ES-I3 (cell line): ENCODE measurements around the gene TBK1.
"Not testable (repeated sequence)": the region's sequence is repeated elsewhere in the genome, so short reads cannot be mapped to it uniquely, and the experiment has no call there.

Experiments
- H3K36me3 ChIP-seq: 2 replicates; pipeline ENCODE4 v1.6.1; 2013; ENCODE audit warnings: mild to moderate bottlenecking, low read length, control low read depth, moderate library complexity; ENCODE audit not compliant: insufficient read depth
- H3K4me1 ChIP-seq: 2 replicates; pipeline ENCODE4 v1.6.1; 2013; ENCODE audit warnings: mild to moderate bottlenecking, control low read depth, low read length; ENCODE audit not compliant: insufficient read depth
- H3K9ac ChIP-seq: 2 replicates; pipeline ENCODE4 v1.6.1; 2013; ENCODE audit warnings: low read depth, mild to moderate bottlenecking, low read length, moderate library complexity
- H3K9me3 ChIP-seq: 2 replicates; pipeline ENCODE4 v1.6.1; 2013; ENCODE audit warnings: mild to moderate bottlenecking, low read length, moderate library complexity; ENCODE audit not compliant: control insufficient read depth, insufficient read depth

The TBK1 gene

DNA sequence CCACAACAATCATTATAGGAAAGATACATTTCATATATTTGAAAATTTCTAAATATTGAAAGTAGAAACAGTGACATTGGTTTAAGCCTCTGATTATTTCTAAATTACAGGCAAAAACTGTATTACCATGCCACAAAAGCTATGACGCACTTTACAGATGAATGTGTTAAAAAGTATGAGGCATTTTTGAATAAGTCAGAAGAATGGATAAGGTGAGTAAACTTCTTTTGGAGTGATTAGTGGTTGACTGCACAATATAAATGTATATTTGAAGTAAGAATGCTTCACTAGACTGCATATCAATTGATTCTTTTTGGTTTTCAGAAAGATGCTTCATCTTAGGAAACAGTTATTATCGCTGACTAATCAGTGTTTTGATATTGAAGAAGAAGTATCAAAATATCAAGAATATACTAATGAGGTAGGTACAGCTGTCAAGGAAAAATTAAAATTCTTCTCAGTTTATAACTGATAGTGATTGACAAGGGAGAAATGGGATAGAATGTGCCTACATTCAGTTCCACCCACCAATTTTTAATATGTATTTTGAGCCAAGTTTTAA is 45.0 kb downstream of the TBK1 start:
- H3K4me1 ChIP-seq: no peaks in the 10 kb centered on the region
- peaks cover 6% of the 10 kb centered on the region for H3K36me3 ChIP-seq
- H3K9me3 ChIP-seq: no peaks in the 10 kb centered on the region
- H3K9ac ChIP-seq: no peak overlapping the region

DNA sequence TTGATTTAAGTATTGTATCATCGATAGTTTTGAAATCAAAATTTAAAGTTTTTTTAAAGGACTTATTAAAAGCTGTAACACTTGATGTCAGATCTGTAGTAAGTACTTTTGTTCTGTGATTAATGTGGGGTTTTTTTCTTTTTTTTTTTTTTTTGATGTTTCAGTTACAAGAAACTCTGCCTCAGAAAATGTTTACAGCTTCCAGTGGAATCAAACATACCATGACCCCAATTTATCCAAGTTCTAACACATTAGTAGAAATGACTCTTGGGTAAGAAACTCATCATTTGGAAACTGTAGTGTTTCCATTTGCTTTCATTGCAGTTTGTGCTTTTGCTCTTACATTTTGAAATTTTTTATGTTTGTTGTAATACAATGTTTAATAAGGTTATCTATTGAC is 45.6 kb downstream of the TBK1 start:
- H3K9me3 ChIP-seq: no peaks in the 10 kb centered on the region
- H3K9ac ChIP-seq: no peak overlapping the region
- no peaks in the 10 kb centered on the region for H3K4me1 ChIP-seq
- peaks cover 6% of the 10 kb centered on the region for H3K36me3 ChIP-seq

GRCh38 chr12:64497903-64498302 is 46.0 kb downstream of the TBK1 start:
- H3K36me3 ChIP-seq: peaks cover 6% of the 10 kb centered on the region

GRCh38 chr12:64500394-64500793 is 48.5 kb downstream of the TBK1 start:
- Histone ChIP-seq H3K36me3 (peaks cover 4% of the 10 kb centered on the region), H3K9me3 (no peaks in the 10 kb centered on the region), H3K4me1 (no peaks in the 10 kb centered on the region), H3K9ac (no peak overlapping the region)

More at GRCh38 chr12:64497903-64498302, 46.0 kb downstream of the TBK1 start:
- no peaks in the 10 kb centered on the region for H3K9me3 ChIP-seq
- H3K4me1 ChIP-seq: no peaks in the 10 kb centered on the region
- H3K9ac ChIP-seq: no peak overlapping the region

- H3K9ac ChIP-seq: no peak overlapping the region
- peaks cover 2% of the 10 kb centered on the region; the same call in 1 of the 2 replicates for H3K36me3 ChIP-seq
- H3K4me1 ChIP-seq: no peaks in the 10 kb centered on the region
- no peaks in the 10 kb centered on the region for H3K9me3 ChIP-seq
These were observed 49.6 kb downstream of the TBK1 start for GRCh38 chr12:64501486-64501885.

DNA sequence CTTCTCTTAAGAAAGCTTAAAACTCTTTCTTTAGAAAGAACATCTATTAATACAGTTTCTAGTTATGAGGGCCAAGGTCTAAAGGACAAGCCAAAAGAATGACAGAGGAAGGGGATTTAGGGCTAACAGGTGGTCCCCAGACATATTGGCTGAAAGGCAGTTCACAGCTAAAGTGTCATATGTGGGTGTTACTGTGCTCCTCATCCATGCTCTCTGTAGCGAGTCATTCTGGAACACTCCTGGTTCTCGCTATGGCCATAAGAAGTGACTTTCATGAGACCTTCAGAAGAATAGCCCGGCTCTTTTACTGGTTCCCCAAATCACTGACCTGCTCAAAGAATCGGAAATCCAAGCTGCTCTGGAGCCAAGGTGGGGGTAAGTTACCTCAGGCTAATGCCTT is 55.0 kb downstream of the TBK1 start:
- Histone ChIP-seq H3K9me3 (no peaks in the 10 kb centered on the region), H3K36me3 (no peaks in the 10 kb centered on the region), H3K4me1 (no peaks in the 10 kb centered on the region), H3K9ac (no peak overlapping the region)

- no peaks in the 10 kb centered on the region for H3K36me3 ChIP-seq
- H3K4me1 ChIP-seq: no peaks in the 10 kb centered on the region
- H3K9ac ChIP-seq: no peak overlapping the region
- no peaks in the 10 kb centered on the region for H3K9me3 ChIP-seq
These were observed 58.7 kb downstream of the TBK1 start for GRCh38 chr12:64510667-64511066.

- Histone ChIP-seq H3K4me1 (peaks cover 22% of the 10 kb centered on the region), H3K9ac (no peak overlapping the region), H3K36me3 (no peaks in the 10 kb centered on the region), H3K9me3 (no peaks in the 10 kb centered on the region)
These were observed 66.5 kb downstream of the TBK1 start for GRCh38 chr12:64518396-64518795.

- no peak overlapping the region for H3K9ac ChIP-seq
- peaks cover 22% of the 10 kb centered on the region for H3K4me1 ChIP-seq
- H3K36me3 ChIP-seq: no peaks in the 10 kb centered on the region
- H3K9me3 ChIP-seq: no peaks in the 10 kb centered on the region
These were observed 69.9 kb downstream of the TBK1 start for GRCh38 chr12:64521833-64522232.

DNA sequence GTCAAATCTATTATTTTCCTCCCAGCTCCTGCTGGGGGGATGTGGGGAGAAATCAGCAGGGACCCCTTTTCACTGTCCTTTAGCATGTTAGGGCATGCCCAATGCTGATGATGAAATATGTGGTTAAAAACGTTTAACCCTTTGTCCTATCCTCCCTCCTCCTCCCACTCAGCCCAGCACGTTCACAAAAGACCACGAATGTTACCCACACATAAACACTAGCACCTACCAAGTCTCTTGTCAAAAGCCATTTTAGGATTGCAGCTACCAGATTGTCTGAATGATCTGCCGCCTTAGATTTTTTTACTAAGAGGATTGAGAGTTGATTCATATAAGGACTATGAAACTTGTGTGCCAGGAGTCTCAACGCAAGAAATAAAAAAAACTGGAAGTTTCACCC is 70.4 kb downstream of the TBK1 start:
- H3K9me3 ChIP-seq: no peaks in the 10 kb centered on the region
- H3K4me1 ChIP-seq: peaks cover 22% of the 10 kb centered on the region
- no peaks in the 10 kb centered on the region for H3K36me3 ChIP-seq
- no peak overlapping the region for H3K9ac ChIP-seq

GRCh38 chr12:64522807-64523206 is 70.9 kb downstream of the TBK1 start:
- Histone ChIP-seq H3K4me1 (peaks cover 22% of the 10 kb centered on the region), H3K36me3 (no peaks in the 10 kb centered on the region), H3K9me3 (no peaks in the 10 kb centered on the region), H3K9ac (no peak overlapping the region)

DNA sequence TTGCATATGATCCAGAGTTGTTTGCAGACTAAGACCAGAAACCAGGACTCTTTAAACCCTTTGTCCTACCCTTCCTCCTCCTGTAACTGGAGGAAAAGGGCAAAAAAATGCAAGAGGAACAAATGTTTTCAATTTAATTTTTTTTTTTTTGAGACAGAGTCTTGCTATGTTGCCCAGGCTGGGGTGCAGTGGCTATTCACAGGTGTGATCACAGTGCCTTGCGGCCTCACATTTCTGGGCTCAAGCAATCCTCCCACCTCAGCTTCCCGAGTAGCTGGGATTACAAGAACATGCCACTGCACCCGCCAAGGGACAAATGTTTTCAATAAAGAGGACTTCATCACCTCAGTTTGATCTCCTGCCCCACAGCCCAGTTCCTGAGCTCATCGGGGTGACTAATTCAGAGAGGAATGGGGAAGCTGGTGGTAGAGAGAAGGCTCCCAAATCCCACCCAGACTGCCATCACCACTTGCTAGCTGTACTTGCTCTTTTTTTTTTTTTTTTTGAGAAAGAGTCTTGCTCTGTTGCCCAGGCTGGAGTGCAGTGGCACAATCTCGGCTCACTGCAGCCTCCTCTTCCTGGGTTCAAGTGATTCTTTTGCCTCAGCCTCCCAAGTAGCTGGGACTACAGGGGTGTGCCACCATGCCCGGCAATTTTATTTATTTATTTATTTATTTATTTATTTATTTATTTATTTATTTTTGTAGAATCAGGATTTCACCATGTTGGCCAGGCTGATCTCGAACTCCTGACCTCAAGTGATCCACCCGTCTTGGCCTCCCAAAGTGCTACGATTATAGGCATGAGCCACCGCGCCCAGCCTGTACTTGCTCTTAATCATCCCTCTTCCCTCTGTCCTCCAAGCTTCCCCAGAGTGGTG is 71.9 kb downstream of the TBK1 start:
- not testable (repeated sequence) for H3K36me3 ChIP-seq, H3K9me3 ChIP-seq, H3K9ac ChIP-seq
- peaks cover 15% of the 10 kb centered on the region for H3K4me1 ChIP-seq

DNA sequence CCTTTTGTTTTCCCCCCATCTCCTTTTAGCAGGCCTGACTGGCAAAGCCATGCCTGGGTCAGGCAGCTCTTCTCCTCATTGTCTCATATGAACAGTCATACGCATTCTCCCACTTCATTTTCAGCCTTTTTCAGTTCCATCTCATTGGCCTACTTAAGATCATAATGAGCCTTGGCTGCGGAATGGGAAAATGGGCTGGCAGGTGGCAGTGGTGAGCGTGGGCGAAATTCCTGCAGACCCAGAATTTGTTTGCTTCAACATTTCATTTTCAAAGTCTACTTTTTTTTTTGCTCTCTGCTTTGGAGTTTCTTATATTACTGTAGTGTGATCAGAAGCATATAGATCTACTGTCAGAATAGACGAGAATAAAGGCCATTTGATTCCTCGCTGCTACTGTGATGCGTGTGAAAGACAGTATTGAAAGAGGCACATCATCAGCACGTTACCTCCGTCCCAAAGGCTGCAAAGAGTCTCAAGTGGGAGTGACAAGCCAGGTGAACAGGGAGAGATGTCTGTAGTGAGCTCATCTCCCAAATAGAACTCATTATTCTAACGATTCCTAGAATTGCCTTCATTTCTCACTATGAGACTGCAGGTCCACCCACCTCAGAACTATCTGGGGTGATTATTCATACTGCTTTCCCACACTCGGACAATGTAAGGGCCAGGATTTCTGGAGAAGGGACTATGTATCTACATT is 73.7 kb downstream of the TBK1 start:
- H3K4me1 ChIP-seq: peaks cover 15% of the 10 kb centered on the region
- no peak overlapping the region for H3K9ac ChIP-seq
- H3K36me3 ChIP-seq: no peaks in the 10 kb centered on the region
- no peaks in the 10 kb centered on the region for H3K9me3 ChIP-seq

DNA sequence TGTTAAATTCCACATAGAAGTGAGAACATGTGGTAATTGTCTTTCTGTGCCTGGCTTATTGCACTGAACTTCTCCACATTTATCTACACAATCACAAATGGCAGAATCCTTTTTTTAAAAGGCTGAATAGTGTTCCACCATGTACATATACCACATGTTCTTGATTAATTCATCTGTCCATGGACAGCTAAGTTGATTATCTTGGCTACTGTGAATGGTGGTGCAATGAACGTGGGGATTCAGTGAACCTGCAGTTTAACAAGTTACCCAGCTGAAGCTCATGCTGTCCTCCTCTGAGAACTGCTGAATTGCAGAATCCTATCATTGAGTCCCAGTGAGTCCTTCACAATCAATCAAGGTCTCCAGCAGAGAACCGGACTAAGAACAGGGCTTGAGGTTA is 74.9 kb downstream of the TBK1 start:
- H3K4me1 ChIP-seq: peaks cover 14% of the 10 kb centered on the region
- H3K9ac ChIP-seq: no peak overlapping the region
- no peaks in the 10 kb centered on the region for H3K9me3 ChIP-seq
- H3K36me3 ChIP-seq: no peaks in the 10 kb centered on the region

GRCh38 chr12:64528616-64529015 is 76.7 kb downstream of the TBK1 start:
- H3K4me1 ChIP-seq: 0 out of 2 replicates have a peak, but pooled peaks cover 8% of the 10 kb centered on the region
- H3K9ac ChIP-seq: no peak overlapping the region
- H3K36me3 ChIP-seq: no peaks in the 10 kb centered on the region
- no peaks in the 10 kb centered on the region for H3K9me3 ChIP-seq
